Fibroblast of gingiva (primary cell): ENCODE measurements around the gene CALHM1.
A peak's percentile ranks its signal among the peaks of the same experiment; 100 is the strongest.

Experiments
- DNase-seq: peaks from one replicate; pipeline ENCODE4 v3.0.0-alpha.2; 2011; ENCODE audit warnings: low read depth

CALHM1 gene

GRCh38 chr10:103455235-103455634 lies 3.5 kb downstream of the CALHM1 start:
- no peak for DNase-seq

- DNase-seq: no peak
Measured at GRCh38 chr10:103454026-103454425, 4.7 kb downstream of the CALHM1 start.

- DNase-seq: no peak
Measured at GRCh38 chr10:103452506-103453230, 6.0 kb downstream of the CALHM1 start.

- peak; percentile 50 for DNase-seq
Measured at GRCh38 chr10:103451831-103452505, 6.7 kb downstream of the CALHM1 start, which contains the start of gene CALHM2. Gene CALHM2 (minus strand): TSS chr10:103452370. CDS start chr10:103449941, 2,429 bp downstream.

- peak; percentile 69 for DNase-seq
Measured at GRCh38 chr10:103451091-103451813, 7.4 kb downstream of the CALHM1 start.

GRCh38 chr10:103450201-103450695 lies 8.5 kb downstream of the CALHM1 start:
- DNase-seq: no peak

GRCh38 chr10:103449208-103450144 lies 9.2 kb downstream of the CALHM1 start:
- no peak for DNase-seq

- DNase-seq: peak; percentile 86
Measured at GRCh38 chr10:103448746-103449145, 10.0 kb downstream of the CALHM1 start.

- no peak for DNase-seq
Measured at GRCh38 chr10:103447187-103447586, 11.5 kb downstream of the CALHM1 start.

GRCh38 chr10:103445767-103446567 lies 12.7 kb downstream of the CALHM1 start:
- peak; percentile 89 for DNase-seq

GRCh38 chr10:103445366-103445765 lies 13.3 kb downstream of the CALHM1 start:
- DNase-seq: no peak

- DNase-seq: no peak
Measured at GRCh38 chr10:103444478-103444877, 14.2 kb downstream of the CALHM1 start.

- no peak for DNase-seq
Measured at GRCh38 chr10:103443475-103444185, 15.1 kb downstream of the CALHM1 start.

GRCh38 chr10:103442031-103442461 lies 16.7 kb downstream of the CALHM1 start:
- no peak for DNase-seq

- no peak for DNase-seq
Measured at GRCh38 chr10:103441611-103442010, 17.1 kb downstream of the CALHM1 start.

- no peak for DNase-seq
Measured at GRCh38 chr10:103441206-103441605, 17.5 kb downstream of the CALHM1 start.

- DNase-seq: no peak
Measured at GRCh38 chr10:103440416-103440815, 18.3 kb downstream of the CALHM1 start.

- no peak for DNase-seq
Measured at GRCh38 chr10:103439776-103440175, 18.9 kb downstream of the CALHM1 start.

- DNase-seq: peak; percentile 28
Measured at GRCh38 chr10:103433858-103434257, 24.8 kb downstream of the CALHM1 start.

- DNase-seq: no peak
Measured at GRCh38 chr10:103431902-103432301, 26.8 kb downstream of the CALHM1 start.
